Activated T-cell treated with anti-CD3 and anti-CD28 coated beads, Interleukin-2, amount 50 U/mL, for 4 hours (primary cell): ENCODE data around the gene ST13. TPM values are rescaled to one million over a fixed set of nuclear protein-coding genes. Genes with fewer than 3 reads are reported as not detected.
"Not testable (repeated sequence)": the region's sequence is repeated elsewhere in the genome, so short reads cannot be mapped to it uniquely, and the experiment has no call there.

ENCODE experiments used
- ATAC-seq, 2 donors: fragments of 200-7000 bp; cut with Tn5 transposase; one replicate each; pipeline ENCODE4 v1.10.0; 2021
- DNase-seq: peaks from one replicate; pipeline ENCODE4 v3.0.0-alpha.2; 2020
- H3K27me3 Mint-ChIP-seq: one replicate; pipeline ENCODE4 v1.8.0; 2021; ENCODE audit warnings: low read depth, mixed read lengths
- H3K36me3 Mint-ChIP-seq: one replicate; pipeline ENCODE4 v1.8.0; 2022; ENCODE audit warnings: mixed read lengths; ENCODE audit not compliant: insufficient read depth
- H3K4me1 Mint-ChIP-seq: one replicate; pipeline ENCODE4 v1.8.0; 2021; ENCODE audit warnings: low read depth, mixed read lengths
- H3K4me3 Mint-ChIP-seq: one replicate; pipeline ENCODE4 v1.8.0; 2021; ENCODE audit warnings: mild to moderate bottlenecking, moderate library complexity, mixed read lengths
- H3K9me3 Mint-ChIP-seq: one replicate; pipeline ENCODE4 v1.8.0; 2021; ENCODE audit warnings: mixed read lengths
- total RNA-seq, 3 donors: library from RNA; stranded (reverse); gene quantifications; one replicate each; pipeline ENCODE4 v1.2.1, GENCODE V29; 2021

Gene ST13
- total RNA-seq, 3 donors from 2014 or later, result 243 to 270 (median 253) TPM

DNA sequence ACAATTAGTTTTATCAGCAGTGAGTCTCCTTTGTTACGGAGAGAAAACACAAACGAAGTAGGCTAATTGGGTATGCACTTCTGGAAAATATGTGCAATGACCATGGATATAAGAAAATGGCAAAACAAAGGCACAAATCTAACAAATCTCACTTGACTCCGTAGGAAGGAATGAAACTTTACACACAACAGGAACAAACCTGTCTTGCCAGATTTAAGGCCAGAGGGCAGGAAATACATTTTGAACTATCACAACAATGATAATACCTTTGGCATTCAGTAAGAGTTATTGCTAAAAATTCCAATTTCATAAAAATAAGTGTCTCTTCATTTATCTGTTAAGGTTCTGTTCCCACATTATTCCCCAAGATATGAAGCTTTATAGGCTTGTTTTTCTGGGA, 73.9 kb downstream of the ST13 start:
- Mint-ChIP-seq H3K36me3 (peaks cover 31% of the 10 kb centered on the region), H3K27me3 (no peaks in the 10 kb centered on the region), H3K9me3 (no peaks in the 10 kb centered on the region), H3K4me3 (no peak overlapping the region), H3K4me1 (no peaks in the 10 kb centered on the region)
- DNase-seq, result no peak
- no peak for ATAC-seq

DNA sequence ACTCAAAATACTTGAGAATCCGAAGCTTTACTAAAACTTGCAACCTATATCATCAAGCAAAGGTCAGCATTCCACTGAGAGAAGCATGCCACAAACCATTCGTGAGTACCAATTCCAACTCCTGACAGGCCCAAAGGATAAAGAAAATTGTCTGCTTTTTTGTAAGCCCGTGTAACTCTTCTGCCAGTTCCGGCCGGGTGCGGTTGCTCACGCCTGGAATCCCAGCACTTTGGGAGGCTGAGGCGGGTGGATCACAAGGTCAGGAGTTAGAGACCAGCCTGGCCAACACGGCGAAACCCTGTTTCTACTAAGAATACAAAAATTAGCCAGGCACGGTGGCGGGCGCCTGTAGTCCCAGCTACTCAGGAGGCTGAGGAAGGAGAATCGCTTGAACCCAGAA, 74.7 kb downstream of the ST13 start:
- H3K9me3 Mint-ChIP-seq, H3K4me3 Mint-ChIP-seq, H3K27me3 Mint-ChIP-seq, H3K4me1 Mint-ChIP-seq, ATAC-seq, DNase-seq: not testable (repeated sequence)
- peaks cover 32% of the 10 kb centered on the region for H3K36me3 Mint-ChIP-seq

Other genes with a start within 250 kb of the ST13 start
- 10 to 100 TPM; 35.3 to 42.2 (median 38.2) TPM for gene MRTFA, start 219.9 kb downstream of the ST13 start, total RNA-seq
- not detected for gene MCHR1, start 177.2 kb downstream of the ST13 start, total RNA-seq
- gene SLC25A17, start 37.3 kb downstream of the ST13 start, total RNA-seq, result 10 to 100 TPM; 30.1 to 38.4 (median 31.6) TPM
- 10 to 100 TPM; 16.7 to 24.7 (median 22.3) TPM for gene XPNPEP3, start 509 bp upstream of the ST13 start, total RNA-seq
- not detected for gene DNAJB7, start 5.5 kb upstream of the ST13 start, total RNA-seq
- gene RBX1, start 94.7 kb upstream of the ST13 start, total RNA-seq, result 10 to 100 TPM; 82.6 to 86.0 (median 85.7) TPM
- gene EP300, start 236.0 kb upstream of the ST13 start, total RNA-seq, result 10 to 100 TPM; 43.7 to 52.0 (median 51.4) TPM